K562 (cell line): Measurements from ENCODE around the gene SLC30A3. TPM values are rescaled to one million over a fixed set of nuclear protein-coding genes. Genes with fewer than 3 reads are reported as not detected.

Experiments
- ATAC-seq: fragments of 200-7000 bp; cut with Tn5 transposase; 3 replicates; pipeline ENCODE4 v1.9.1; 2020; ENCODE audit warnings: moderate library complexity
- BruUV-seq: library from RNA; stranded (reverse); fragments of 400-500 nt; replicated peaks from 2 replicates; lab custom pipeline; 2021; lab: Mats Ljungman, UMichigan
- CTCF ChIA-PET: fragments of 300-600 bp; formaldehyde crosslinking; extraction: SDS; loops from one replicate; lab custom pipeline; 2021; ENCODE audit warnings: low intra/inter-chr PET ratio; lab: Yijun Ruan, JAX
- POLR2A ChIA-PET: fragments of 300-600, 350-650 bp; sonication (Branson Sonifier 250); formaldehyde crosslinking; extraction: SDS; loops from one replicate; lab custom pipeline; 2021; ENCODE audit warnings: antibody characterized with exemption, inconsistent platforms; lab: Yijun Ruan, JAX
- DNase-seq, 4 experiments: peaks; one replicate each; pipeline versions ENCODE4 v3.0.0 to v3.0.0-alpha.2; 2011 to 2018; ENCODE audit warnings: low spot score in 3 of 4, mixed read lengths in 3 of 4; ENCODE audit errors: extremely low read depth in 1 of 4
- FAIRE-seq: peaks from 2 replicates; lab custom pipeline; 2011; peaks lifted over from hg19 to GRCh38; lab: Jason Lieb, UNC
- H2AFZ ChIP-seq: 2 replicates; pipeline ENCODE4 v1.6.0; 2011; ENCODE audit warnings: low read depth, low read length, control low read depth, inconsistent platforms
- H3K27ac ChIP-seq: fragments of 200-600 bp; 3 replicates; pipeline ENCODE4 v1.8.0; 2011; ENCODE audit warnings: low read depth, mild to moderate bottlenecking, control low read depth, inconsistent platforms, low read length, moderate library complexity, mixed read lengths; ENCODE audit errors: extremely low read depth
- H3K27me3 ChIP-seq, 2 experiments: fragments of 300-600 bp in 1 of 2; 2 replicates in 1 of 2; 3 replicates in 1 of 2; pipeline versions ENCODE4 v1.6.0 to v1.8.0; 2011; ENCODE audit warnings: inconsistent platforms in 2 of 2, low read length in 2 of 2, mild to moderate bottlenecking in 1 of 2, mixed read lengths in 1 of 2, moderate library complexity in 1 of 2; ENCODE audit not compliant: control insufficient read depth in 2 of 2, insufficient read depth in 2 of 2
- H3K36me3 ChIP-seq: fragments of 300-600 bp; 3 replicates; pipeline ENCODE4 v1.8.0; 2011; ENCODE audit warnings: mild to moderate bottlenecking, low read length, inconsistent platforms; ENCODE audit not compliant: control insufficient read depth, insufficient read depth
- H3K4me1 ChIP-seq, 2 experiments: fragments of 200-600 bp in 1 of 2; replicated peaks in 1 of 2; 2 replicates in 1 of 2; 3 replicates in 1 of 2; pipeline versions ENCODE4 v1.5.1 to v1.8.0; 2011; ENCODE audit warnings: inconsistent platforms in 2 of 2, low read length in 2 of 2, mild to moderate bottlenecking in 1 of 2, mixed read lengths in 1 of 2, moderate library complexity in 1 of 2; ENCODE audit not compliant: control insufficient read depth in 2 of 2, insufficient read depth in 2 of 2
- H3K4me2 ChIP-seq: 2 replicates; pipeline ENCODE4 v1.6.1; 2011; ENCODE audit warnings: low read length, control low read depth, inconsistent platforms, mixed read lengths; ENCODE audit not compliant: insufficient read depth
- H3K4me3 ChIP-seq: fragments of 200-600 bp; sonication (generic), shearing (Covaris generic); 2 replicates; pipeline ENCODE4 v1.5.1; 2016; ENCODE audit warnings: control low read depth, inconsistent platforms
- H3K79me2 ChIP-seq: fragments of 200-600 bp; 3 replicates; pipeline ENCODE4 v1.8.0; 2011; ENCODE audit warnings: low read length, inconsistent platforms; ENCODE audit not compliant: control insufficient read depth, insufficient read depth
- H3K9ac ChIP-seq, 2 experiments: 2 replicates each; pipeline versions ENCODE4 v1.6.0 to v1.6.1; 2011; ENCODE audit warnings: low read depth in 2 of 2, low read length in 2 of 2, control low read depth in 1 of 2, inconsistent platforms in 1 of 2, mild to moderate bottlenecking in 1 of 2, mixed read lengths in 1 of 2; ENCODE audit not compliant: insufficient read depth in 1 of 2
- H3K9me1 ChIP-seq: one replicate; pipeline ENCODE4 v1.6.0; 2011; ENCODE audit warnings: inconsistent platforms, mild to moderate bottlenecking, low read length, moderate library complexity; ENCODE audit not compliant: control insufficient read depth, insufficient read depth
- H3K9me3 ChIP-seq: replicated peaks from 2 replicates; pipeline ENCODE4 v1.5.1; 2011; ENCODE audit warnings: low read depth, low read length, inconsistent platforms; ENCODE audit not compliant: control insufficient read depth, insufficient read depth
- H4K20me1 ChIP-seq: replicated peaks from 2 replicates; pipeline ENCODE4 v1.6.1; 2011; ENCODE audit warnings: low read length, inconsistent platforms, mixed read lengths; ENCODE audit not compliant: control insufficient read depth, insufficient read depth
- CBX5 ChIP-seq: IDR thresholded peaks from 2 replicates; pipeline ENCODE4 v1.6.1; 2014; ENCODE audit warnings: low read depth, borderline replicate concordance
- ELF2 ChIP-seq: fragments of 250-450 bp; sonication (Bioruptor Pico); IDR thresholded peaks from 2 replicates; pipeline ENCODE4 v1.5.0; 2021; ENCODE audit warnings: mild to moderate bottlenecking
- KDM1A ChIP-seq, 2 experiments: fragments of 450-650 bp; IDR thresholded peaks; 2 replicates each; pipeline ENCODE4 v1.6.1; 2016; ENCODE audit warnings: mild to moderate bottlenecking in 2 of 2
- MBD2 ChIP-seq: sonication (generic); IDR thresholded peaks from 2 replicates; pipeline ENCODE4 v1.6.1; 2016; ENCODE audit warnings: low read depth, borderline replicate concordance
- NFXL1 ChIP-seq: fragments of 450-650 bp; formaldehyde crosslinking; IDR thresholded peaks from 2 replicates; pipeline ENCODE4 v1.4.0; 2021; ENCODE audit warnings: mild to moderate bottlenecking
- PCBP1 ChIP-seq: fragments of 200-400 bp; formaldehyde crosslinking; IDR thresholded peaks from 2 replicates; pipeline ENCODE4 v1.6.1; 2018; ENCODE audit warnings: mild to moderate bottlenecking, low read depth, low read length; ENCODE audit not compliant: poor library complexity, severe bottlenecking
- PHF21A ChIP-seq: fragments of 450-650 bp; IDR thresholded peaks from 2 replicates; pipeline ENCODE4 v1.6.1; 2017; ENCODE audit warnings: low read depth, borderline replicate concordance
- RAD21 ChIP-seq, 2 experiments: fragments of 250-450 bp in 1 of 2; fragments of 450-650 bp in 1 of 2; sonication (Bioruptor Pico) in 1 of 2; formaldehyde crosslinking in 1 of 2; IDR thresholded peaks in 1 of 2; conservative IDR thresholded peaks in 1 of 2; 2 replicates each; pipeline versions ENCODE4 v1.4.0 to v1.8.0; 2020 to 2022; ENCODE audit warnings: mild to moderate bottlenecking in 2 of 2, moderate library complexity in 1 of 2
- RHOXF2B ChIP-seq: fragments of 250-450 bp; sonication (Bioruptor Pico); conservative IDR thresholded peaks from 2 replicates; pipeline ENCODE4 v1.5.1; 2021
- U2AF1 ChIP-seq: fragments of 200-400 bp; formaldehyde crosslinking; optimal IDR thresholded peaks from 2 replicates; pipeline ENCODE3; 2017; ENCODE audit warnings: mild to moderate bottlenecking, low read depth, low read length, moderate library complexity
- ZNF23 ChIP-seq: fragments of 250-450 bp; sonication (Bioruptor Pico); IDR thresholded peaks from 2 replicates; pipeline ENCODE4 v1.4.0; 2020; ENCODE audit warnings: mild to moderate bottlenecking
- ZNF408 ChIP-seq: fragments of 250-450 bp; sonication (Bioruptor Pico); IDR thresholded peaks from 2 replicates; pipeline ENCODE4 v1.4.0; 2020; ENCODE audit warnings: low read depth, mild to moderate bottlenecking, moderate library complexity
- ZNF644 ChIP-seq: fragments of 200-800 bp; sonication (Bioruptor generic); IDR thresholded peaks from 2 replicates; pipeline ENCODE4 v1.6.1; 2016; ENCODE audit warnings: low read depth, missing genetic modification characterization, missing compliant biosample characterization
- ZNF76 ChIP-seq: fragments of 250-450 bp; sonication (Bioruptor Pico); IDR thresholded peaks from 2 replicates; pipeline ENCODE4 v1.4.0; 2020; ENCODE audit warnings: mild to moderate bottlenecking, moderate library complexity, borderline replicate concordance
- WGBS: fragments of 100-300 bp; shearing (Covaris generic); methylation state at CpG from one replicate; pipeline ENCODE4 v1.1.6; 2016; ENCODE audit warnings: low coverage, mixed read lengths; ENCODE audit not compliant: insufficient coverage; ENCODE audit errors: missing lambda C conversion rate; 5-methylcytosine and 5-hydroxymethylcytosine counted together
- in situ Hi-C: fragments of 300-500 bp; cut with MboI; formaldehyde crosslinking; loops from 4 replicates; pipeline ENCODE4 v1.15.0; 2018; ENCODE audit warnings: inconsistent platforms, mixed read lengths
- intact Hi-C: fragments of 100-400 bp; cut with micrococcal nuclease; formaldehyde crosslinking; loops from 2 replicates; pipeline ENCODE4 v1.14.2; 2022
- polyA plus RNA-seq, 8 experiments: library from polyadenylated mRNA; depleted of rRNA in 4 of 8; stranded (reverse) in 5 of 8; unstranded in 3 of 8; fragments of >200 nt; fragmentation: Nextera tagmentation in 2 of 8; fragmentation: Illumina TruSeq in 1 of 8; extraction: Ambion mirVana in 2 of 8; extraction: Trizol in 1 of 8; gene quantifications; 2 replicates each; pipeline versions ENCODE4 v1.2.1 to v1.2.3, GENCODE V29; 2011 to 2014; ENCODE audit warnings: inconsistent platforms in 1 of 8, missing spikeins in 1 of 8
- total RNA-seq, 7 experiments: library from RNA; depleted of rRNA in 6 of 7; stranded (reverse); fragments of >200 nt in 6 of 7; fragmentation: Illumina TruSeq in 2 of 7; extraction: Trizol in 2 of 7; gene quantifications; 2 replicates each; pipeline versions ENCODE4 v1.2.1 to v1.2.3, GENCODE V29; 2011 to 2021; ENCODE audit warnings: low replicate concordance in 1 of 7
- TF ChIP-seq, protein P1 (sequence below): fragments of 450-650 bp; conservative IDR thresholded peaks from 2 replicates; pipeline ENCODE4 v1.6.1; 2016; ENCODE audit warnings: missing genetic modification characterization, low read depth, mild to moderate bottlenecking, control low read depth, missing compliant biosample characterization

The SLC30A3 gene
- total and polyA plus RNA-seq, 9 of the 15 experiments (the other 6 are each of a cell fraction or from before 2014, with no cell fraction given): 0.03 to 2.7 (median 0.89) TPM; not detected in 1

DNA sequence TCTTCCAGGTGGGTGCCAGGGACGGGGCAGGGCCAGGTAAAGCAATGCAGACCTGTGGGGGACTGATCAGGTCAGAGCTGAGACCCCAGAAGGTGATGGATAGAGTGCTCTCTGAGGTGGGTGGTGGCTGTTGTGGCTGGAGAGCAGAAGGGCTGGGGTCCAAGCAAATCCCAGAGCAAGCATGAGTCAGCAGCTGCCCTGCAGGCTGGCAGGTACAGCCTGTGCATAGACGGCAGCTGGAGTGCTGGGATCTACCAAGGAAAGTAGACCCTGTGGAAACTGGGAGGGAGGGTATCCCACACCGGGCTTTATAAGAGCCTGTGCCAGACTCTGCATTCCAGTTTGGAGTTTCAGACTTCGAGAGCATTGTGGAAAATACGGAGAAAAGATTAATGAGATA, 20.0 kb upstream of the SLC30A3 start (continued):
- no peak for TF ChIP-seq ZNF76 (CRISPR knock-in tag)
- no peak for TF ChIP-seq ELF2 (CRISPR knock-in tag)
- TF ChIP-seq, all 486 proteins: peak for 4

GRCh38 chr2:27281855-27282559, 19.2 kb upstream of the SLC30A3 start, which contains the start of gene TRIM54:
Gene TRIM54, plus strand, starts transcription at chr2:27282429. Its CDS starts 303 bp downstream, at chr2:27282732.
- Histone ChIP-seq H3K9me1 (no peaks in the 10 kb centered on the region), H3K9ac (peak within 1 kb of the TSS in 1 of 2 experiments; percentile 41; a peak in 1 of 4 replicates), H3K4me3 (no peak within 1 kb of the TSS), H3K27me3 (peaks cover 0 to 4% of the 10 kb centered on the region in 2 experiments; a peak in 1 of 5 replicates), H3K4me2 (no peak within 1 kb of the TSS), H3K9me3 (no peaks in the 10 kb centered on the region), H2AFZ (peak within 1 kb of the TSS; percentile 62), H3K36me3 (no peaks in the 10 kb centered on the region), H3K27ac (no peak within 1 kb of the TSS), H4K20me1 (no peaks in the 10 kb centered on the region), H3K79me2 (no peaks in the 10 kb centered on the region), H3K4me1 (peaks cover 6 to 17% of the 10 kb centered on the region in 2 experiments)
- DNase-seq: no peak
- in situ Hi-C loops (loop anchor here (5.0 kb wide), 1 partner anchor 185 kb away; no protein-coding TSS in a partner anchor), intact Hi-C loops (loop anchor here (10.0 kb wide), 1 partner anchor 437 kb away; the partner anchor contains the start of gene DPYSL5)
- no peak for TF ChIP-seq NFXL1
- TF ChIP-seq ZNF644 (tag): no peak
- TF ChIP-seq, protein P1, sequence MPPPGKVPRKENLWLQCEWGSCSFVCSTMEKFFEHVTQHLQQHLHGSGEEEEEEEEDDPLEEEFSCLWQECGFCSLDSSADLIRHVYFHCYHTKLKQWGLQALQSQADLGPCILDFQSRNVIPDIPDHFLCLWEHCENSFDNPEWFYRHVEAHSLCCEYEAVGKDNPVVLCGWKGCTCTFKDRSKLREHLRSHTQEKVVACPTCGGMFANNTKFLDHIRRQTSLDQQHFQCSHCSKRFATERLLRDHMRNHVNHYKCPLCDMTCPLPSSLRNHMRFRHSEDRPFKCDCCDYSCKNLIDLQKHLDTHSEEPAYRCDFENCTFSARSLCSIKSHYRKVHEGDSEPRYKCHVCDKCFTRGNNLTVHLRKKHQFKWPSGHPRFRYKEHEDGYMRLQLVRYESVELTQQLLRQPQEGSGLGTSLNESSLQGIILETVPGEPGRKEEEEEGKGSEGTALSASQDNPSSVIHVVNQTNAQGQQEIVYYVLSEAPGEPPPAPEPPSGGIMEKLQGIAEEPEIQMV (tag): no peak
- no peak for TF ChIP-seq PHF21A
- TF ChIP-seq CBX5: no peak
- no peak for TF ChIP-seq ZNF408 (CRISPR knock-in tag)
- TF ChIP-seq ZNF23: no peak
- TF ChIP-seq PCBP1: no peak
- no peak for TF ChIP-seq RAD21 (CRISPR knock-in tag; conservative IDR thresholded peaks at IDR 0.05 in 1 of 2, IDR thresholded peaks at IDR 0.05 in 1 of 2)
- no peak for TF ChIP-seq KDM1A (IDR thresholded peaks at IDR 0.05)
- no peak for TF ChIP-seq U2AF1
- TF ChIP-seq MBD2: no peak
- no peak for TF ChIP-seq RHOXF2B
- ChIA-PET CTCF (no interaction called here), POLR2A (interaction anchor here (0.6 to 1.4 kb wide), 11 partner anchors 11 to 332 kb away, joined by 3 to 8 read pairs (median 3); no protein-coding TSS in a partner anchor)
- ATAC-seq: peak; percentile 37; the same call in 1 of the 3 replicates
- peak; percentile 19 for FAIRE-seq
- WGBS: 43% methylated on average over 4 of the region's 5 CpGs
- BruUV-seq: no TSS peak
